GM18867 (cell line): Measurements from ENCODE around the gene PLEKHG2.
"Not testable (repeated sequence)": the region's sequence is repeated elsewhere in the genome, so short reads cannot be mapped to it uniquely, and the experiment has no call there.

ENCODE experiments used
- ATAC-seq: cut with Tn5 transposase; IDR thresholded peaks from one replicate; pipeline ENCODE4 v1.9.1; 2021; ENCODE audit warnings: mild to moderate bottlenecking, moderate library complexity; ENCODE audit not compliant: unreplicated experiment

The PLEKHG2 gene

GRCh38 chr19:39412100-39412866 is at the start of gene PLEKHG2:
Gene PLEKHG2 (plus strand): TSS chr19:39412669. CDS start chr19:39414087, 1,418 bp downstream.
- ATAC-seq, result peak; percentile 51

- ATAC-seq, result no peak
Observed at GRCh38 chr19:39362682-39363657, 49.5 kb upstream of the PLEKHG2 start.

- ATAC-seq, result no peak
Observed at GRCh38 chr19:39363901-39364457, 48.5 kb upstream of the PLEKHG2 start.

GRCh38 chr19:39365531-39365930 is 46.9 kb upstream of the PLEKHG2 start:
- ATAC-seq, result no peak

GRCh38 chr19:39369200-39369599 is 43.3 kb upstream of the PLEKHG2 start:
- no peak for ATAC-seq

- ATAC-seq, result no peak
Observed at GRCh38 chr19:39370735-39371134, 41.7 kb upstream of the PLEKHG2 start.

GRCh38 chr19:39372047-39372802 is 40.2 kb upstream of the PLEKHG2 start:
- ATAC-seq, result no peak

- no peak for ATAC-seq
Observed at GRCh38 chr19:39372941-39373340, 39.5 kb upstream of the PLEKHG2 start.

- ATAC-seq, result no peak
Observed at GRCh38 chr19:39375929-39376328, 36.5 kb upstream of the PLEKHG2 start.

GRCh38 chr19:39377373-39378362 is 34.8 kb upstream of the PLEKHG2 start:
- ATAC-seq, result no peak

- ATAC-seq, result not testable (repeated sequence)
Observed at GRCh38 chr19:39379366-39379765, 33.1 kb upstream of the PLEKHG2 start.

- no peak for ATAC-seq
Observed at GRCh38 chr19:39379865-39380396, 32.5 kb upstream of the PLEKHG2 start.

- ATAC-seq, result no peak
Observed at GRCh38 chr19:39380521-39381502, 31.7 kb upstream of the PLEKHG2 start.

- ATAC-seq, result no peak
Observed at GRCh38 chr19:39381910-39382611, 30.4 kb upstream of the PLEKHG2 start.

GRCh38 chr19:39382991-39383828 is 29.3 kb upstream of the PLEKHG2 start:
- no peak for ATAC-seq

- no peak for ATAC-seq
Observed at GRCh38 chr19:39384839-39385568, 27.5 kb upstream of the PLEKHG2 start.
